HCT116 (cell line): Measurements from ENCODE around the gene STRADA. TPM values are rescaled to one million over a fixed set of nuclear protein-coding genes. Genes with fewer than 3 reads are reported as not detected.

Experiments used
- ATAC-seq: fragments of 200-7000 bp; cut with Tn5 transposase; 2 replicates; pipeline ENCODE4 v1.9.1; 2020; ENCODE audit warnings: mild to moderate bottlenecking, moderate library complexity
- BruUV-seq: library from RNA; stranded (reverse); fragments of 400-500 nt; replicated peaks from 2 replicates; lab custom pipeline; 2021; lab: Mats Ljungman, UMichigan
- CTCF ChIA-PET: fragments of 300-600 bp; sonication (Branson Sonifier 250); formaldehyde crosslinking; loops from one replicate; lab custom pipeline; 2021; ENCODE audit warnings: antibody characterized with exemption; lab: Charles Lee
- POLR2A ChIA-PET: fragments of 300-600, 350-600 bp; sonication (Branson Sonifier 250); formaldehyde crosslinking; loops from one replicate; lab custom pipeline; 2021; ENCODE audit warnings: antibody characterized with exemption; lab: Charles Lee
- RAD21 ChIA-PET, 2 experiments: fragments of 300-600 bp; sonication (Branson Sonifier 250); formaldehyde crosslinking; loops; one replicate each; lab custom pipeline; 2023; ENCODE audit warnings: low total read pairs in 2 of 2; ENCODE audit not compliant: uncharacterized antibody in 2 of 2, unreplicated experiment in 2 of 2, low non-redundant PET in 1 of 2; lab: Charles Lee
- DNase-seq: peaks from one replicate; pipeline ENCODE4 v3.0.0-alpha.2; 2010; ENCODE audit warnings: low read depth, low spot score
- H2AFZ ChIP-seq: fragments of 200-600 bp; shearing (Covaris generic), sonication (generic); 2 replicates; pipeline ENCODE4 v1.6.1; 2017; ENCODE audit warnings: low read depth, mixed run types, mixed read lengths, antibody characterized with exemption, low read length; ENCODE audit not compliant: poor library complexity, severe bottlenecking
- H3K27ac ChIP-seq: 2 replicates; pipeline ENCODE4 v1.5.1; 2012; ENCODE audit warnings: low read depth, low read length
- H3K27me3 ChIP-seq: fragments of 200-600 bp; sonication (generic); 2 replicates; pipeline ENCODE4 v1.6.1; 2016; ENCODE audit warnings: mixed run types, low read length, mixed read lengths; ENCODE audit not compliant: insufficient read depth
- H3K36me3 ChIP-seq, 2 experiments: fragments of 200-500 bp in 1 of 2; fragments of 200-600 bp in 1 of 2; sonication (Bioruptor generic) in 1 of 2; sonication (generic) in 1 of 2; 2 replicates each; pipeline versions ENCODE4 v1.5.1 to v1.6.1; 2014 to 2016; ENCODE audit warnings: low read length in 2 of 2, inconsistent platforms in 1 of 2, mixed read lengths in 1 of 2, mixed run types in 1 of 2; ENCODE audit not compliant: insufficient read depth in 2 of 2, control insufficient read depth in 1 of 2
- H3K4me1 ChIP-seq, 2 experiments: fragments of 200-600 bp in 1 of 2; sonication (generic) in 1 of 2; 2 replicates each; pipeline versions ENCODE4 v1.5.1 to v1.6.1; 2012 to 2017; ENCODE audit warnings: low read length in 2 of 2, inconsistent platforms in 1 of 2, mild to moderate bottlenecking in 1 of 2, mixed read lengths in 1 of 2, mixed run types in 1 of 2, moderate library complexity in 1 of 2; ENCODE audit not compliant: insufficient read depth in 2 of 2, control insufficient read depth in 1 of 2
- H3K4me2 ChIP-seq: fragments of 200-600 bp; sonication (generic); 2 replicates; pipeline ENCODE4 v1.6.1; 2017; ENCODE audit warnings: mixed run types, low read length, mixed read lengths
- H3K4me3 ChIP-seq, 2 experiments: fragments of 200-600 bp in 1 of 2; sonication (generic) in 1 of 2; replicated peaks in 1 of 2; 2 replicates each; pipeline ENCODE4 v1.5.1; 2011 to 2016; ENCODE audit warnings: low read length in 2 of 2, control low read depth in 1 of 2, low read depth in 1 of 2, mild to moderate bottlenecking in 1 of 2, mixed read lengths in 1 of 2, mixed run types in 1 of 2
- H3K79me2 ChIP-seq: fragments of 200-600 bp; sonication (generic); 2 replicates; pipeline ENCODE4 v1.6.1; 2017; ENCODE audit warnings: mild to moderate bottlenecking, mixed run types, low read length, moderate library complexity, mixed read lengths; ENCODE audit not compliant: insufficient read depth
- H3K9ac ChIP-seq: fragments of 200-600 bp; sonication (generic); 2 replicates; pipeline ENCODE4 v1.6.1; 2016; ENCODE audit warnings: low read length, mixed read lengths
- H3K9me2 ChIP-seq: fragments of 200-600 bp; sonication (generic), shearing (Covaris generic); 2 replicates; pipeline ENCODE4 v1.6.1; 2017; ENCODE audit warnings: mixed run types, mild to moderate bottlenecking, moderate library complexity; ENCODE audit not compliant: insufficient read depth
- H3K9me3 ChIP-seq, 2 experiments: fragments of 200-500 bp in 1 of 2; fragments of 200-600 bp in 1 of 2; sonication (Bioruptor generic) in 1 of 2; sonication (generic) in 1 of 2; 2 replicates each; pipeline ENCODE4 v1.6.1; 2014 to 2017; ENCODE audit warnings: low read length in 2 of 2, mixed read lengths in 2 of 2, inconsistent platforms in 1 of 2, low read depth in 1 of 2, mild to moderate bottlenecking in 1 of 2, mixed run types in 1 of 2, moderate library complexity in 1 of 2; ENCODE audit not compliant: control insufficient read depth in 1 of 2, insufficient read depth in 1 of 2
- H4K20me1 ChIP-seq: fragments of 200-600 bp; sonication (generic), shearing (Covaris generic); 2 replicates; pipeline ENCODE4 v1.6.1; 2017; ENCODE audit warnings: mixed run types, mild to moderate bottlenecking, moderate library complexity; ENCODE audit not compliant: insufficient read depth
- CBX3 ChIP-seq: IDR thresholded peaks from 2 replicates; pipeline ENCODE4 v1.6.1; 2012; ENCODE audit warnings: low read depth
- CEBPB ChIP-seq: IDR thresholded peaks from 2 replicates; pipeline ENCODE4 v1.6.1; 2012; ENCODE audit warnings: low read depth
- EGR1 ChIP-seq: IDR thresholded peaks from 2 replicates; pipeline ENCODE4 v1.6.1; 2012; ENCODE audit warnings: low read depth
- EZH2 ChIP-seq: fragments of 200-600 bp; sonication (generic); IDR thresholded peaks from 2 replicates; pipeline ENCODE4 v1.6.1; 2017; ENCODE audit warnings: antibody characterized with exemption, mixed run types
- FOSL1 ChIP-seq: IDR thresholded peaks from 2 replicates; pipeline ENCODE4 v1.6.1; 2012; ENCODE audit warnings: low read depth
- JUND ChIP-seq: IDR thresholded peaks from 2 replicates; pipeline ENCODE4 v1.6.1; 2012
- POLR2AphosphoS5 ChIP-seq: IDR thresholded peaks from 2 replicates; pipeline ENCODE4 v1.6.1; 2011; ENCODE audit warnings: mild to moderate bottlenecking, low read depth, low read length, moderate library complexity
- RAD21 ChIP-seq: IDR thresholded peaks from 2 replicates; pipeline ENCODE4 v1.6.1; 2012; ENCODE audit warnings: low read depth, mild to moderate bottlenecking
- SIN3A ChIP-seq: IDR thresholded peaks from 2 replicates; pipeline ENCODE4 v1.6.1; 2012; ENCODE audit warnings: low read depth
- SP1 ChIP-seq: IDR thresholded peaks from 2 replicates; pipeline ENCODE4 v1.6.1; 2012; ENCODE audit warnings: low read depth
- SRF ChIP-seq: IDR thresholded peaks from 2 replicates; pipeline ENCODE4 v1.6.1; 2012; ENCODE audit warnings: low read depth
- TCF7L2 ChIP-seq: IDR thresholded peaks from 2 replicates; pipeline ENCODE4 v1.7.0; 2011; ENCODE audit warnings: borderline replicate concordance, inconsistent platforms; ENCODE audit not compliant: insufficient read depth, insufficient read length; ENCODE audit errors: extremely low read depth
- intact Hi-C: fragments of 100-400 bp; cut with micrococcal nuclease; formaldehyde crosslinking; loops from 2 replicates; pipeline ENCODE4 v1.10.0; 2022
- total RNA-seq: library from RNA; stranded (reverse); gene quantifications from one replicate; pipeline ENCODE4 v1.2.1, GENCODE V29; 2021; ENCODE audit not compliant: unreplicated experiment
- TF ChIP-seq, protein P1 (sequence below): IDR thresholded peaks from 2 replicates; pipeline ENCODE4 v1.6.1; 2012
- TF ChIP-seq, protein P2 (sequence below): IDR thresholded peaks from 2 replicates; pipeline ENCODE4 v1.6.1; 2012
- TF ChIP-seq, protein P3 (sequence below): IDR thresholded peaks from 2 replicates; pipeline ENCODE4 v1.6.1; 2011; ENCODE audit warnings: mild to moderate bottlenecking, low read length, moderate library complexity; ENCODE audit not compliant: insufficient replicate concordance; ENCODE audit errors: extremely low read depth
- TF ChIP-seq, protein P4 (sequence below): IDR thresholded peaks from 2 replicates; pipeline ENCODE4 v1.6.1; 2012; ENCODE audit warnings: low read depth

Gene STRADA
- total RNA-seq, 1 experiment from 2014 or later, result 38.0 TPM

DNA sequence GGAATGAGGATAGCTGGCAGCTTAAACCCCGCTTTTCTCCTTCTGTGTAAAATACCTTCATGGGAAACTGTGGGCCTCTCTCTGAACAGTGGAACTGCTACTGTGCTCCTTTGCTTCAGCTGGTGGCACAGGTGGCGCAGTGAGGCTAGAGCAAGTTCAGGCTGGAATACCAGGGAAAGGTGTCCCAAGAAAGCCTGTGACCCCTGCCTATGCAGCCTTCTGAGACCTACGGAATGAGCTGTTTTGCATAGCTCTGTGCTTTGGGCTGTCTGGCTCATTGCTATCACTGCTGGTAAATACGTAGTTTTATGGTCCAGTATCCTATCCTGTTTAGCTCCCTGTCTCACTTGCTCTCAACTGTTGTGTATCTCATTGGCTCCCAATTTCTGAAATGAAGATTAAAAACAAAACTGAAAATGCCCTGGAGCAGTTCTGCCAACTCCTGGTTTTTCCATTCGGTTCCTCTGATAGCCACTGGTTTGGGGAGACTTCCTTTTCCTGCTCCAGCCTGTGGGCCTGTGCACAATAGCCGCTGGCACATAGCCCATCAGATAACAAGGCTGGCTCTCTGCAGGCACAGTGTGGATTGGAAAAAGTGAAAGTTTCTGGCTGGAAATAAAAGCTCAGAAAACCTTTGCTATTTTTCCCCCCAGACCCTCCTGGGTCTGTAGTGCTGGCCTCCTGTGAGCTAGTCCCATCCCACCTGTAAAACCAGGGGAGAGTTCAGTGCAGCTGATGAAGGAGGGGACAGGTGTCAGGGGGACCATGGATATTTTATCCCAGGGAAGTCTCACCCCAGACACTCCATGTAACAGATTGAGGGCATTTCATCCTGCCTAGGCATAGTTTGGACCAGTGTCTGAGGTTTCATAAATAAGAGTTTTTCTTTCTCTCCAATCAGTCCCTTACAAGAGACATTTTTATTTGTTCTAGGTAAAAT, 65.7 kb downstream of the STRADA start:
- CTCF ChIA-PET, result interaction anchor here (0.5 to 2.3 kb wide), 6 partner anchors 21 to 270 kb away, joined by 3 to 10 read pairs (median 3); partner anchors contain the start of gene MAP3K3
- POLR2A ChIA-PET, result interaction anchor here (1.8 to 2.7 kb wide), 3 partner anchors 10 to 98 kb away, joined by 7 to 8 read pairs (median 8); partner anchors contain the start of genes CCDC47, DDX42 and MAP3K3
- no peaks in the 10 kb centered on the region for H3K9me3 ChIP-seq
- RAD21 ChIA-PET, result no interaction called here
- ATAC-seq (peak; percentile 86), DNase-seq (peak; percentile 76)
- H3K9me2 ChIP-seq, result no peaks in the 10 kb centered on the region
- peak overlapping the region; percentile 59 for H3K4me2 ChIP-seq
- H3K27me3 ChIP-seq, result no peaks in the 10 kb centered on the region
- TF ChIP-seq SP1 (peak; percentile 76), CEBPB (peak; percentile 41; the same call in 1 of the 2 replicates), TCF7L2 (peak; percentile 92), EGR1 (peak; percentile 48; the same call in 1 of the 2 replicates), RAD21 (0 out of 2 replicates have a peak, but pooled peaks have one; percentile 9), SIN3A (peak; percentile 22; the same call in 1 of the 2 replicates), CBX3 (peak; percentile 77), JUND (peak; percentile 86), FOSL1 (peak; percentile 76; the same call in 1 of the 2 replicates), POLR2AphosphoS5 (peak; percentile 69), EZH2 (no peak), SRF (no peak)
- TF ChIP-seq, protein P1, sequence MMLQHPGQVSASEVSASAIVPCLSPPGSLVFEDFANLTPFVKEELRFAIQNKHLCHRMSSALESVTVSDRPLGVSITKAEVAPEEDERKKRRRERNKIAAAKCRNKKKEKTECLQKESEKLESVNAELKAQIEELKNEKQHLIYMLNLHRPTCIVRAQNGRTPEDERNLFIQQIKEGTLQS, result no peak
- TF ChIP-seq, protein P2, sequence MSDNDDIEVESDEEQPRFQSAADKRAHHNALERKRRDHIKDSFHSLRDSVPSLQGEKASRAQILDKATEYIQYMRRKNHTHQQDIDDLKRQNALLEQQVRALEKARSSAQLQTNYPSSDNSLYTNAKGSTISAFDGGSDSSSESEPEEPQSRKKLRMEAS, result 0 out of 2 replicates have a peak, but pooled peaks have one; percentile 26
- TF ChIP-seq, protein P3, sequence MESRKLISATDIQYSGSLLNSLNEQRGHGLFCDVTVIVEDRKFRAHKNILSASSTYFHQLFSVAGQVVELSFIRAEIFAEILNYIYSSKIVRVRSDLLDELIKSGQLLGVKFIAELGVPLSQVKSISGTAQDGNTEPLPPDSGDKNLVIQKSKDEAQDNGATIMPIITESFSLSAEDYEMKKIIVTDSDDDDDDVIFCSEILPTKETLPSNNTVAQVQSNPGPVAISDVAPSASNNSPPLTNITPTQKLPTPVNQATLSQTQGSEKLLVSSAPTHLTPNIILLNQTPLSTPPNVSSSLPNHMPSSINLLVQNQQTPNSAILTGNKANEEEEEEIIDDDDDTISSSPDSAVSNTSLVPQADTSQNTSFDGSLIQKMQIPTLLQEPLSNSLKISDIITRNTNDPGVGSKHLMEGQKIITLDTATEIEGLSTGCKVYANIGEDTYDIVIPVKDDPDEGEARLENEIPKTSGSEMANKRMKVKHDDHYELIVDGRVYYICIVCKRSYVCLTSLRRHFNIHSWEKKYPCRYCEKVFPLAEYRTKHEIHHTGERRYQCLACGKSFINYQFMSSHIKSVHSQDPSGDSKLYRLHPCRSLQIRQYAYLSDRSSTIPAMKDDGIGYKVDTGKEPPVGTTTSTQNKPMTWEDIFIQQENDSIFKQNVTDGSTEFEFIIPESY, result peak; percentile 68
- TF ChIP-seq, protein P4, sequence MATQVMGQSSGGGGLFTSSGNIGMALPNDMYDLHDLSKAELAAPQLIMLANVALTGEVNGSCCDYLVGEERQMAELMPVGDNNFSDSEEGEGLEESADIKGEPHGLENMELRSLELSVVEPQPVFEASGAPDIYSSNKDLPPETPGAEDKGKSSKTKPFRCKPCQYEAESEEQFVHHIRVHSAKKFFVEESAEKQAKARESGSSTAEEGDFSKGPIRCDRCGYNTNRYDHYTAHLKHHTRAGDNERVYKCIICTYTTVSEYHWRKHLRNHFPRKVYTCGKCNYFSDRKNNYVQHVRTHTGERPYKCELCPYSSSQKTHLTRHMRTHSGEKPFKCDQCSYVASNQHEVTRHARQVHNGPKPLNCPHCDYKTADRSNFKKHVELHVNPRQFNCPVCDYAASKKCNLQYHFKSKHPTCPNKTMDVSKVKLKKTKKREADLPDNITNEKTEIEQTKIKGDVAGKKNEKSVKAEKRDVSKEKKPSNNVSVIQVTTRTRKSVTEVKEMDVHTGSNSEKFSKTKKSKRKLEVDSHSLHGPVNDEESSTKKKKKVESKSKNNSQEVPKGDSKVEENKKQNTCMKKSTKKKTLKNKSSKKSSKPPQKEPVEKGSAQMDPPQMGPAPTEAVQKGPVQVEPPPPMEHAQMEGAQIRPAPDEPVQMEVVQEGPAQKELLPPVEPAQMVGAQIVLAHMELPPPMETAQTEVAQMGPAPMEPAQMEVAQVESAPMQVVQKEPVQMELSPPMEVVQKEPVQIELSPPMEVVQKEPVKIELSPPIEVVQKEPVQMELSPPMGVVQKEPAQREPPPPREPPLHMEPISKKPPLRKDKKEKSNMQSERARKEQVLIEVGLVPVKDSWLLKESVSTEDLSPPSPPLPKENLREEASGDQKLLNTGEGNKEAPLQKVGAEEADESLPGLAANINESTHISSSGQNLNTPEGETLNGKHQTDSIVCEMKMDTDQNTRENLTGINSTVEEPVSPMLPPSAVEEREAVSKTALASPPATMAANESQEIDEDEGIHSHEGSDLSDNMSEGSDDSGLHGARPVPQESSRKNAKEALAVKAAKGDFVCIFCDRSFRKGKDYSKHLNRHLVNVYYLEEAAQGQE, result no peak
- peaks cover 24 to 26% of the 10 kb centered on the region in 2 experiments for H3K4me1 ChIP-seq
- H2AFZ ChIP-seq, result no peak overlapping the region
- no peaks in the 10 kb centered on the region for H3K79me2 ChIP-seq
- intact Hi-C loops, result no loop called here
- peak overlapping the region; percentile 77 for H3K27ac ChIP-seq
- no TSS peak for BruUV-seq
- peak overlapping the region; percentile 22; the same call in 1 of the 2 replicates for H3K9ac ChIP-seq
- no peaks in the 10 kb centered on the region for H4K20me1 ChIP-seq
- peak overlapping the region in 1 of 2 experiments; percentile 11; a peak in 2 of 4 replicates for H3K4me3 ChIP-seq
- H3K36me3 ChIP-seq, result no peaks in the 10 kb centered on the region
